Activated CD4-positive, alpha-beta memory T cell treated with anti-CD3 and anti-CD28 coated beads, Interleukin-2, amount 10 ng/mL, durations not matched to agents 7 days and 5 days (primary cell): ENCODE measurements around the gene HSP90B1. TPM values are rescaled to one million over a fixed set of nuclear protein-coding genes. Genes with fewer than 3 reads are reported as not detected.

Source experiments
- CTCF ChIA-PET: fragments of 350-600 bp; sonication (Branson Sonifier 250); formaldehyde crosslinking; loops from one replicate; lab custom pipeline; 2021; ENCODE audit warnings: antibody characterized with exemption, inconsistent platforms; lab: Charles Lee
- POLR2A ChIA-PET: fragments of 350-600 bp; sonication (Branson Sonifier 250); formaldehyde crosslinking; loops from one replicate; lab custom pipeline; 2021; ENCODE audit warnings: antibody characterized with exemption; lab: Charles Lee
- DNase-seq: peaks from one replicate; pipeline ENCODE4 v3.0.0-alpha.2; 2020
- H3K27ac Mint-ChIP-seq: one replicate; pipeline ENCODE4 v1.8.0; 2021; ENCODE audit warnings: mild to moderate bottlenecking, mixed read lengths
- H3K27me3 Mint-ChIP-seq: one replicate; pipeline ENCODE4 v1.8.0; 2021; ENCODE audit warnings: mixed read lengths
- H3K36me3 Mint-ChIP-seq: one replicate; pipeline ENCODE4 v1.8.0; 2021; ENCODE audit warnings: low read depth, mixed read lengths
- H3K4me1 Mint-ChIP-seq: one replicate; pipeline ENCODE4 v1.8.0; 2021; ENCODE audit warnings: mixed read lengths
- H3K4me3 Mint-ChIP-seq: one replicate; pipeline ENCODE4 v1.8.0; 2021; ENCODE audit warnings: mild to moderate bottlenecking, mixed read lengths
- H3K9me3 Mint-ChIP-seq: one replicate; pipeline ENCODE4 v1.8.0; 2021; ENCODE audit warnings: mixed read lengths
- total RNA-seq, 2 experiments: library from RNA; stranded (reverse); gene quantifications; one replicate each; pipeline ENCODE4 v1.2.3, GENCODE V29; 2021

The HSP90B1 gene
- total RNA-seq, 2 experiments from 2014 or later = 375 to 378 TPM

- ChIA-PET POLR2A (no interaction called here), CTCF (no interaction called here)
- H3K4me1 Mint-ChIP-seq = no peaks in the 10 kb centered on the region
- DNase-seq = no peak
- no peaks in the 10 kb centered on the region for H3K36me3 Mint-ChIP-seq
- H3K27ac Mint-ChIP-seq = no peak overlapping the region
- no peaks in the 10 kb centered on the region for H3K9me3 Mint-ChIP-seq
- H3K4me3 Mint-ChIP-seq = no peak overlapping the region
- peaks cover 20% of the 10 kb centered on the region for H3K27me3 Mint-ChIP-seq
Measured at GRCh38 chr12:103994235-103994634, 64.0 kb downstream of the HSP90B1 start.

GRCh38 chr12:103996595-103996994 is 66.4 kb downstream of the HSP90B1 start:
- Mint-ChIP-seq H3K36me3 (no peaks in the 10 kb centered on the region), H3K9me3 (no peaks in the 10 kb centered on the region), H3K27ac (no peak overlapping the region), H3K4me1 (no peaks in the 10 kb centered on the region), H3K27me3 (peaks cover 33% of the 10 kb centered on the region), H3K4me3 (no peak overlapping the region)
- ChIA-PET CTCF (interaction anchor here (1.1 to 1.5 kb wide), 3 partner anchors 30 to 112 kb away, joined by 3 to 4 read pairs (median 3); partner anchors contain the start of gene TDG), POLR2A (no interaction called here)
- DNase-seq = no peak

- Mint-ChIP-seq H3K27me3 (peaks cover 33% of the 10 kb centered on the region), H3K36me3 (no peaks in the 10 kb centered on the region), H3K9me3 (no peaks in the 10 kb centered on the region), H3K4me3 (no peak overlapping the region), H3K27ac (no peak overlapping the region), H3K4me1 (no peaks in the 10 kb centered on the region)
- ChIA-PET POLR2A (no interaction called here), CTCF (interaction anchor here (1.1 kb wide), 1 partner anchor 112 kb away, joined by 3 read pairs; no protein-coding TSS in a partner anchor)
- DNase-seq = no peak
Measured at GRCh38 chr12:103997286-103997900, 67.2 kb downstream of the HSP90B1 start.

Other genes starting within 250 kb of the HSP90B1 start
- 1 to 10 TPM; 3.2 to 3.4 TPM for gene NT5DC3, start 89.2 kb upstream of the HSP90B1 start, total RNA-seq
- gene TDG, start 35.5 kb downstream of the HSP90B1 start, total RNA-seq = 10 to 100 TPM; 33.0 to 34.4 TPM
- gene GLT8D2, start 119.8 kb downstream of the HSP90B1 start, total RNA-seq = not detected
- 10 to 100 TPM; 15.8 to 17.7 TPM for gene HCFC2, start 134.1 kb downstream of the HSP90B1 start, total RNA-seq
- 10 to 100 TPM; 22.3 to 22.7 TPM for gene NFYB, start 207.8 kb downstream of the HSP90B1 start, total RNA-seq